H1 (cell line): ENCODE data around the gene ZNF407. TPM values are rescaled to one million over a fixed set of nuclear protein-coding genes. Genes with fewer than 3 reads are reported as not detected.
A peak's percentile ranks its signal among the peaks of the same experiment; 100 is the strongest.

Experiments used
- CTCF ChIA-PET: fragments of 300-600 bp; sonication (Branson Sonifier 250); formaldehyde crosslinking; loops from one replicate; lab custom pipeline; 2021; ENCODE audit not compliant: partially characterized antibody; lab: Charles Lee
- POLR2A ChIA-PET: fragments of 300-600 bp; sonication (Branson Sonifier 250); formaldehyde crosslinking; loops from one replicate; lab custom pipeline; 2021; ENCODE audit warnings: inconsistent platforms; ENCODE audit not compliant: partially characterized antibody; lab: Charles Lee
- DNase-seq, 2 experiments: peaks; one replicate each; pipeline versions ENCODE4 v3.0.0 to v3.0.0-alpha.2; 2010 to 2022; ENCODE audit warnings: low spot score in 2 of 2, low read depth in 1 of 2, mixed read lengths in 1 of 2
- FAIRE-seq: peaks from 2 replicates; lab custom pipeline; 2011; peaks lifted over from hg19 to GRCh38; lab: Jason Lieb, UNC
- H2AFZ ChIP-seq: 2 replicates; pipeline ENCODE4 v1.8.1; 2012; ENCODE audit warnings: low read length, inconsistent platforms
- H2AK5ac ChIP-seq: 2 replicates; pipeline ENCODE4 v1.6.1; 2013; ENCODE audit warnings: low read depth, low read length
- H2BK120ac ChIP-seq: replicated peaks from 2 replicates; pipeline ENCODE3; 2013; ENCODE audit warnings: low read depth, low read length, inconsistent platforms
- H2BK12ac ChIP-seq: 2 replicates; pipeline ENCODE4 v1.6.1; 2013; ENCODE audit warnings: low read depth, low read length
- H2BK15ac ChIP-seq: 2 replicates; pipeline ENCODE4 v1.6.1; 2013; ENCODE audit warnings: low read length
- H2BK20ac ChIP-seq: 2 replicates; pipeline ENCODE4 v1.6.1; 2013; ENCODE audit warnings: low read length
- H2BK5ac ChIP-seq: 2 replicates; pipeline ENCODE4 v1.6.1; 2013; ENCODE audit warnings: low read depth, low read length
- H3K14ac ChIP-seq: 2 replicates; pipeline ENCODE4 v1.6.1; 2013; ENCODE audit warnings: inconsistent platforms; ENCODE audit not compliant: insufficient read length
- H3K18ac ChIP-seq: 2 replicates; pipeline ENCODE4 v1.6.1; 2013; ENCODE audit warnings: low read length; ENCODE audit errors: extremely low read depth
- H3K23ac ChIP-seq: 2 replicates; pipeline ENCODE4 v1.6.1; 2013; ENCODE audit warnings: inconsistent platforms; ENCODE audit not compliant: insufficient read length
- H3K23me2 ChIP-seq: 2 replicates; pipeline ENCODE4 v1.6.1; 2013; ENCODE audit warnings: low read depth, low read length
- H3K27ac ChIP-seq: 2 replicates; pipeline ENCODE4 v1.6.1; 2011; ENCODE audit warnings: low read depth, low read length, inconsistent platforms
- H3K27me3 ChIP-seq, 4 experiments: replicated peaks in 1 of 4; 1 replicate in 1 of 4; 2 replicates in 3 of 4; pipeline versions ENCODE4 v1.6.1 to v1.8.1; 2011 to 2013; ENCODE audit warnings: low read length in 3 of 4, mild to moderate bottlenecking in 3 of 4, inconsistent platforms in 2 of 4, mixed read lengths in 2 of 4, moderate library complexity in 1 of 4; ENCODE audit not compliant: control insufficient read depth in 3 of 4, insufficient read depth in 3 of 4; ENCODE audit errors: extremely low read depth in 1 of 4
- H3K36me3 ChIP-seq, 4 experiments: 2 replicates each; pipeline versions ENCODE4 v1.6.1 to v1.8.1; 2011 to 2013; ENCODE audit warnings: mild to moderate bottlenecking in 4 of 4, low read length in 3 of 4, moderate library complexity in 2 of 4, control low read depth in 1 of 4, inconsistent platforms in 1 of 4; ENCODE audit not compliant: insufficient read depth in 4 of 4, control insufficient read depth in 2 of 4
- H3K4ac ChIP-seq: replicated peaks from 2 replicates; pipeline ENCODE3; 2013; ENCODE audit warnings: low read length, low read depth, mixed read lengths, inconsistent platforms; ENCODE audit not compliant: insufficient read length
- H3K4me1 ChIP-seq, 4 experiments: replicated peaks in 1 of 4; 1 replicate in 1 of 4; 2 replicates in 3 of 4; pipeline versions ENCODE4 v1.6.1 to v1.8.1; 2011 to 2013; ENCODE audit warnings: low read length in 3 of 4, inconsistent platforms in 2 of 4, mixed read lengths in 1 of 4; ENCODE audit not compliant: insufficient read depth in 4 of 4, control insufficient read depth in 3 of 4
- H3K4me2 ChIP-seq, 2 experiments: 2 replicates each; pipeline versions ENCODE4 v1.6.1 to v1.8.1; 2011 to 2013; ENCODE audit warnings: low read depth in 2 of 2, low read length in 2 of 2, control low read depth in 1 of 2, inconsistent platforms in 1 of 2, mild to moderate bottlenecking in 1 of 2; ENCODE audit not compliant: insufficient read depth in 1 of 2
- H3K4me3 ChIP-seq, 4 experiments: fragments of 200-600, 300-600 bp in 1 of 4; sonication (generic), shearing (Covaris generic), sonication (Bioruptor Twin) in 1 of 4; 2 replicates each; pipeline versions ENCODE4 v1.5.1 to v1.8.1; 2011 to 2016; ENCODE audit warnings: low read length in 4 of 4, low read depth in 3 of 4, control low read depth in 2 of 4, inconsistent platforms in 2 of 4, mild to moderate bottlenecking in 2 of 4, mixed read lengths in 1 of 4, moderate library complexity in 1 of 4; ENCODE audit not compliant: insufficient read depth in 2 of 4; ENCODE audit errors: extremely low read depth in 1 of 4
- H3K56ac ChIP-seq: replicated peaks from 2 replicates; pipeline ENCODE3; 2013; ENCODE audit warnings: low read depth, mild to moderate bottlenecking, mixed read lengths, low read length, inconsistent platforms; ENCODE audit not compliant: insufficient read length
- H3K79me1 ChIP-seq: 2 replicates; pipeline ENCODE4 v1.6.1; 2013; ENCODE audit warnings: low read depth, low read length, control low read depth
- H3K79me2 ChIP-seq, 2 experiments: 2 replicates each; pipeline versions ENCODE4 v1.6.1 to v1.8.1; 2012 to 2013; ENCODE audit warnings: low read length in 2 of 2, mild to moderate bottlenecking in 2 of 2, inconsistent platforms in 1 of 2; ENCODE audit not compliant: insufficient read depth in 2 of 2, control insufficient read depth in 1 of 2
- H3K9ac ChIP-seq, 4 experiments: replicated peaks in 1 of 4; 1 replicate in 1 of 4; 2 replicates in 3 of 4; pipeline versions ENCODE4 v1.6.1 to v1.8.1; 2011 to 2013; ENCODE audit warnings: low read depth in 3 of 4, low read length in 3 of 4, control low read depth in 2 of 4, mild to moderate bottlenecking in 2 of 4, moderate library complexity in 2 of 4, inconsistent platforms in 1 of 4; ENCODE audit errors: extremely low read depth in 1 of 4
- H3K9me3 ChIP-seq, 2 experiments: 2 replicates each; pipeline versions ENCODE4 v1.6.1 to v1.8.1; 2012 to 2013; ENCODE audit warnings: mild to moderate bottlenecking in 2 of 2, moderate library complexity in 2 of 2, control low read depth in 1 of 2, inconsistent platforms in 1 of 2, low read depth in 1 of 2, low read length in 1 of 2, mixed read lengths in 1 of 2; ENCODE audit not compliant: insufficient read depth in 2 of 2
- H4K20me1 ChIP-seq, 2 experiments: replicated peaks in 1 of 2; 2 replicates each; pipeline versions ENCODE3 to v1.8.1; 2011 to 2013; ENCODE audit warnings: inconsistent platforms in 2 of 2, low read length in 2 of 2, mild to moderate bottlenecking in 1 of 2; ENCODE audit not compliant: insufficient read depth in 2 of 2, control insufficient read depth in 1 of 2
- H4K5ac ChIP-seq: 2 replicates; pipeline ENCODE4 v1.6.1; 2013; ENCODE audit warnings: low read length, low read depth, mixed read lengths, inconsistent platforms; ENCODE audit not compliant: insufficient read length
- H4K8ac ChIP-seq: 2 replicates; pipeline ENCODE4 v1.8.0; 2013; ENCODE audit warnings: mild to moderate bottlenecking, moderate library complexity, low read length, inconsistent platforms; ENCODE audit not compliant: insufficient read depth; ENCODE audit errors: extremely low read depth
- H4K91ac ChIP-seq: replicated peaks from 2 replicates; pipeline ENCODE3; 2013; ENCODE audit warnings: low read length, mixed read lengths, inconsistent platforms; ENCODE audit not compliant: insufficient read length
- CHD2 ChIP-seq: IDR thresholded peaks from 2 replicates; pipeline ENCODE4 v1.6.1; 2012; ENCODE audit warnings: low read length, improper control_type of control experiment
- CREB1 ChIP-seq: IDR thresholded peaks from 2 replicates; pipeline ENCODE4 v1.6.1; 2012; ENCODE audit warnings: inconsistent platforms
- HDAC2 ChIP-seq, 2 experiments: fragments of 300-600 bp in 1 of 2; sonication (generic) in 1 of 2; IDR thresholded peaks; 2 replicates each; pipeline ENCODE4 v1.6.1; 2011 to 2012; ENCODE audit warnings: low read depth in 2 of 2, low read length in 2 of 2, mild to moderate bottlenecking in 2 of 2, moderate library complexity in 2 of 2, borderline replicate concordance in 1 of 2, inconsistent platforms in 1 of 2
- HDAC6 ChIP-seq: IDR thresholded peaks from one replicate; pipeline ENCODE4 v1.7.1; 2012; ENCODE audit warnings: low read depth, mild to moderate bottlenecking, inconsistent platforms, low read length, moderate library complexity
- KDM1A ChIP-seq: fragments of 200-600, 300-600 bp; sonication (generic); IDR thresholded peaks from 2 replicates; pipeline ENCODE4 v1.7.1; 2016; ENCODE audit warnings: mild to moderate bottlenecking, low read length, borderline replicate concordance
- RAD21 ChIP-seq, 2 experiments: IDR thresholded peaks in 1 of 2; conservative IDR thresholded peaks in 1 of 2; 2 replicates each; pipeline ENCODE4 v1.6.1; 2011; ENCODE audit warnings: low read depth in 2 of 2, low read length in 2 of 2, improper control_type of control experiment in 1 of 2, inconsistent platforms in 1 of 2, mild to moderate bottlenecking in 1 of 2, moderate library complexity in 1 of 2
- RXRA ChIP-seq: IDR thresholded peaks from 2 replicates; pipeline ENCODE4 v1.6.1; 2011; ENCODE audit warnings: low read depth, mild to moderate bottlenecking, low read length, moderate library complexity; ENCODE audit not compliant: insufficient read depth
- SP1 ChIP-seq: IDR thresholded peaks from 2 replicates; pipeline ENCODE4 v1.6.1; 2011; ENCODE audit warnings: low read depth, low read length
- SP2 ChIP-seq: IDR thresholded peaks from 2 replicates; pipeline ENCODE4 v1.6.1; 2012; ENCODE audit warnings: mild to moderate bottlenecking, low read length, inconsistent platforms
- TEAD4 ChIP-seq: IDR thresholded peaks from 2 replicates; pipeline ENCODE4 v1.6.1; 2012; ENCODE audit warnings: low read depth, low read length, inconsistent platforms, mixed read lengths
- WGBS, 2 experiments: shearing (Covaris generic) in 1 of 2; methylation state at CpG; one replicate each; pipeline versions ENCODE4 v1.1.6 to v1.1.7; 2013 to 2015; ENCODE audit warnings: low lambda C conversion rate in 2 of 2, mixed read lengths in 2 of 2, inconsistent platforms in 1 of 2, low coverage in 1 of 2, missing lambda C conversion rate in 1 of 2; ENCODE audit not compliant: insufficient replicate concordance in 2 of 2, insufficient coverage in 1 of 2, insufficient read length in 1 of 2; ENCODE audit errors: extremely low coverage in 1 of 2, missing lambda C conversion rate in 1 of 2; 5-methylcytosine and 5-hydroxymethylcytosine counted together
- polyA plus RNA-seq, 7 experiments: library from polyadenylated mRNA; depleted of rRNA in 3 of 7; stranded (reverse) in 5 of 7; unstranded in 2 of 7; fragments of >200 nt in 5 of 7; fragments of 200-250 nt in 2 of 7; gene quantifications; 1 replicate in 5 of 7; 2 replicates in 1 of 7; 4 replicates in 1 of 7; pipeline versions ENCODE4 v1.2.1 to v1.2.3, GENCODE V29; 2011 to 2013; ENCODE audit warnings: missing spikeins in 2 of 7, mixed read lengths in 2 of 7
- total RNA-seq: library from RNA; stranded (reverse); fragmentation: NEBNext Ultra II Directional; extraction: Animal tissue kit (Norgen Biotek cat#: 25700); gene quantifications from 2 replicates; pipeline ENCODE4 v1.2.1, GENCODE V29; 2021

The ZNF407 gene
- total and polyA plus RNA-seq, 2 of the 8 experiments (the other 6 are each of a cell fraction or from before 2014, with no cell fraction given): 1.5 to 6.8 TPM

- Histone ChIP-seq H3K79me1 (no peaks in the 10 kb centered on the region; the same call in 1 of the 2 replicates), H3K4me3 (no peak overlapping the region), H3K27ac (no peak overlapping the region), H3K23me2 (no peaks in the 10 kb centered on the region), H3K4me2 (no peak overlapping the region; a peak in 1 of 4 replicates), H3K36me3 (no peaks in the 10 kb centered on the region; a peak in 1 of 8 replicates)
- POLR2A ChIA-PET: no interaction called here
- TF ChIP-seq CREB1 (no peak), HDAC2 (IDR thresholded peaks at IDR 0.05; ENCODE audit: borderline replicate concordance in 1 of 2, low read depth in 2 of 2, low read length in 2 of 2) (no peak), CHD2 (no peak), TEAD4 (no peak), RXRA (no peak), HDAC6 (no peak), RAD21 (IDR thresholded peaks at IDR 0.05 in 1 of 2, conservative IDR thresholded peaks at IDR 0.05 in 1 of 2; ENCODE audit: low read depth in 2 of 2, low read length in 2 of 2) (no peak), SP2 (no peak), SP1 (no peak), KDM1A (no peak)
- TF ChIP-seq, all 59 proteins: peak for 0
- Histone ChIP-seq H3K56ac (no peak overlapping the region), H4K20me1 (no peaks in the 10 kb centered on the region), H3K4ac (no peak overlapping the region), H3K23ac (no peak overlapping the region), H3K9ac (no peak overlapping the region), H2BK15ac (no peak overlapping the region), H3K27me3 (no peaks in the 10 kb centered on the region), H2BK20ac (no peak overlapping the region), H3K4me1 (peaks cover 0 to 3% (median 0%) of the 10 kb centered on the region in 4 experiments; a peak in 2 of 7 replicates), H3K18ac (no peak overlapping the region), H4K91ac (no peak overlapping the region), H3K14ac (no peak overlapping the region), H4K8ac (no peak overlapping the region), H3K9me3 (no peaks in the 10 kb centered on the region), H3K79me2 (no peaks in the 10 kb centered on the region), H2BK12ac (no peak overlapping the region), H2BK120ac (no peak overlapping the region), H2AFZ (peak overlapping the region; percentile 71; the same call in 1 of the 2 replicates), H2AK5ac (no peak overlapping the region), H4K5ac (no peak overlapping the region), H2BK5ac (no peak overlapping the region)
- DNase-seq (no peak), FAIRE-seq (no peak)
- CTCF ChIA-PET: interaction anchor here (1.0 kb wide), 1 partner anchor 217 kb away, joined by 3 read pairs; no protein-coding TSS in a partner anchor
- 61% methylated on average over 6 of the region's 6 CpGs; no CpG with 5 or more reads in 1 of the 2 experiments for WGBS, 2 experiments
Observed at GRCh38 chr18:74714791-74715190, 117.1 kb downstream of the ZNF407 start.
